Kidney epithelial cell (primary cell): ENCODE data around the gene SCAMP1. TPM values are rescaled to one million over a fixed set of nuclear protein-coding genes. Genes with fewer than 3 reads are reported as not detected.
"Not testable (repeated sequence)": the region's sequence is repeated elsewhere in the genome, so short reads cannot be mapped to it uniquely, and the experiment has no call there.

Source experiments
- DNase-seq: peaks from one replicate; pipeline ENCODE4 v3.0.0-alpha.2; 2010; ENCODE audit warnings: low read depth
- H3K27me3 ChIP-seq: 2 replicates; pipeline ENCODE4 v1.6.0; 2011; ENCODE audit warnings: low read length; ENCODE audit not compliant: control insufficient read depth, insufficient read depth
- H3K36me3 ChIP-seq: 2 replicates; pipeline ENCODE4 v1.5.1; 2011; ENCODE audit warnings: low read length; ENCODE audit not compliant: control insufficient read depth, insufficient read depth
- H3K4me3 ChIP-seq: 2 replicates; pipeline ENCODE4 v1.5.1; 2011; ENCODE audit warnings: low read depth, mild to moderate bottlenecking, control low read depth, low read length
- CTCF ChIP-seq: IDR thresholded peaks from 2 replicates; pipeline ENCODE4 v1.5.1; 2011; ENCODE audit warnings: mild to moderate bottlenecking, moderate library complexity, low read length, control low read depth, inconsistent platforms; ENCODE audit not compliant: insufficient read depth, poor library complexity, severe bottlenecking
- total RNA-seq: library from RNA; depleted of rRNA; stranded (reverse); fragments of >200 nt; gene quantifications from 2 replicates; pipeline ENCODE4 v1.2.3, GENCODE V29; 2015

Gene SCAMP1
- total RNA-seq, 1 donor from 2014 or later = 43.0 TPM

GRCh38 chr5:78354066-78354670 is 6.2 kb upstream of the SCAMP1 start:
- no peak for DNase-seq
- Histone ChIP-seq H3K4me3 (no peak overlapping the region), H3K36me3 (no peaks in the 10 kb centered on the region), H3K27me3 (no peaks in the 10 kb centered on the region)
- TF ChIP-seq CTCF = no peak

GRCh38 chr5:78355561-78355960 is 4.9 kb upstream of the SCAMP1 start:
- no peaks in the 10 kb centered on the region for H3K36me3 ChIP-seq
- TF ChIP-seq CTCF = no peak
- DNase-seq = no peak
- H3K27me3 ChIP-seq = no peaks in the 10 kb centered on the region
- no peak overlapping the region for H3K4me3 ChIP-seq

- H3K27me3 ChIP-seq, DNase-seq: not testable (repeated sequence)
Measured at GRCh38 chr5:78359455-78359830, 974 bp upstream of the SCAMP1 start.

GRCh38 chr5:78360674-78360923 is 182 bp downstream of the SCAMP1 start:
- H3K4me3 ChIP-seq = peak overlapping the region; percentile 98
- no peak for TF ChIP-seq CTCF
- no peak for DNase-seq
- no peaks in the 10 kb centered on the region for H3K27me3 ChIP-seq
- H3K36me3 ChIP-seq = no peaks in the 10 kb centered on the region

More at GRCh38 chr5:78359455-78359830, 974 bp upstream of the SCAMP1 start:
- H3K36me3 ChIP-seq = not testable (repeated sequence)
- peak overlapping the region; percentile 98 for H3K4me3 ChIP-seq

GRCh38 chr5:78360924-78361630 is 660 bp downstream of the SCAMP1 start:
- no peaks in the 10 kb centered on the region for H3K36me3 ChIP-seq
- H3K4me3 ChIP-seq = peak overlapping the region; percentile 98
- H3K27me3 ChIP-seq = no peaks in the 10 kb centered on the region
- peak; percentile 16 for DNase-seq
- TF ChIP-seq CTCF = peak; percentile 21

GRCh38 chr5:78361631-78361993 is 1.2 kb downstream of the SCAMP1 start:
- Histone ChIP-seq H3K4me3 (peak overlapping the region; percentile 98), H3K27me3 (no peaks in the 10 kb centered on the region), H3K36me3 (no peaks in the 10 kb centered on the region)
- no peak for DNase-seq
- no peak for TF ChIP-seq CTCF
